PC-9 (cell line): Measurements from ENCODE around the gene NLRC3.

ENCODE experiments used
- EZH2 ChIP-seq: fragments of 200-600 bp; sonication (generic); IDR thresholded peaks from 2 replicates; pipeline ENCODE4 v1.8.0; 2017; ENCODE audit warnings: antibody characterized with exemption, low read depth
- TF ChIP-seq, protein P1 (sequence below): fragments of 200-600 bp; sonication (generic); conservative IDR thresholded peaks from 2 replicates; pipeline ENCODE4 v1.6.1; 2017; ENCODE audit warnings: mixed run types, antibody characterized with exemption, mild to moderate bottlenecking, moderate library complexity

DNA sequence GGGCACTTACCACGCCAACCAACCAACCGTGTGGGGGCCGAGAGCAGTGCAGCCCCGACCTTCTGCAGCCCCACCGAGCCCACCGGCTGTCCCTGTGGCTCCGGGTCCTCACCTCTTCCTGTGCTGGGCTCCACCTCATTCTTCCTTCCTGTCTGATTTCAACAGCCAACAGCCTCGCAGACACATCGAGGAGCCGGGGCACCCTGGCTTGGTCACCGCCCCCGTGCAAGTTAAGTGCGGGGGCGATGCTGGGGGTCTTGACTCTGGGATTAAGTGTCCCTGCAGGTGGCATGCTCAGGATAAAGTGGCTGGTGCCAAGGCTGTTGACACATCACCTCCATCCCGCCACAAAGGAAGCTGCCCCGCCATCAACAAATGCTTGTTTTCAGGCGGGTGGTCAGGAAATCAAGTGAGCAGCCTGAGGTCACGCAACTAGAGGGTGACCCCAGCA lies at the start of gene NLRC3:
- TF ChIP-seq, protein P1, sequence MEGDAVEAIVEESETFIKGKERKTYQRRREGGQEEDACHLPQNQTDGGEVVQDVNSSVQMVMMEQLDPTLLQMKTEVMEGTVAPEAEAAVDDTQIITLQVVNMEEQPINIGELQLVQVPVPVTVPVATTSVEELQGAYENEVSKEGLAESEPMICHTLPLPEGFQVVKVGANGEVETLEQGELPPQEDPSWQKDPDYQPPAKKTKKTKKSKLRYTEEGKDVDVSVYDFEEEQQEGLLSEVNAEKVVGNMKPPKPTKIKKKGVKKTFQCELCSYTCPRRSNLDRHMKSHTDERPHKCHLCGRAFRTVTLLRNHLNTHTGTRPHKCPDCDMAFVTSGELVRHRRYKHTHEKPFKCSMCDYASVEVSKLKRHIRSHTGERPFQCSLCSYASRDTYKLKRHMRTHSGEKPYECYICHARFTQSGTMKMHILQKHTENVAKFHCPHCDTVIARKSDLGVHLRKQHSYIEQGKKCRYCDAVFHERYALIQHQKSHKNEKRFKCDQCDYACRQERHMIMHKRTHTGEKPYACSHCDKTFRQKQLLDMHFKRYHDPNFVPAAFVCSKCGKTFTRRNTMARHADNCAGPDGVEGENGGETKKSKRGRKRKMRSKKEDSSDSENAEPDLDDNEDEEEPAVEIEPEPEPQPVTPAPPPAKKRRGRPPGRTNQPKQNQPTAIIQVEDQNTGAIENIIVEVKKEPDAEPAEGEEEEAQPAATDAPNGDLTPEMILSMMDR: no peak
- TF ChIP-seq EZH2: no peak
